ENCODE results near the gene MCRIP2. TPM values are rescaled to one million over a fixed set of nuclear protein-coding genes. Genes with fewer than 3 reads are reported as not detected.

Gene MCRIP2
- total and polyA plus RNA-seq, 9 of the 15 experiments (the other 6 are each of a cell fraction or from before 2014, with no cell fraction given) = 0.80 to 120 (median 35.2) TPM

- TF ChIP-seq MGA (IDR thresholded peaks at IDR 0.05) (peak; percentile 63), ZNF133 (CRISPR knock-in tag; IDR thresholded peaks at IDR 0.05) (no peak), MCM5 (IDR thresholded peaks at IDR 0.05; ENCODE audit: low read depth) (no peak), EP300 (IDR thresholded peaks at IDR 0.05; ENCODE audit: low read length) (no peak; the same call in 1 of the 2 replicates), CHD4 (IDR thresholded peaks at IDR 0.05; ENCODE audit: insufficient read depth, insufficient replicate concordance, low read depth, low read length, poor library complexity, severe bottlenecking) (no peak), SMARCC2 (IDR thresholded peaks at IDR 0.05; ENCODE audit: low read depth) (no peak), EGR1 (conservative IDR thresholded peaks at IDR 0.05) (no peak), ZFP1 (CRISPR knock-in tag; IDR thresholded peaks at IDR 0.05) (no peak), RNF2 (IDR thresholded peaks at IDR 0.05) (peak; percentile 48; the same call in 1 of the 2 replicates), CTBP1 (IDR thresholded peaks at IDR 0.05; ENCODE audit: borderline replicate concordance) (0 out of 2 replicates have a peak, but pooled peaks have one; percentile 29), POU5F1 (IDR thresholded peaks at IDR 0.05; ENCODE audit: borderline replicate concordance, low read depth, low read length, partially characterized antibody) (no peak), E2F1 (CRISPR knock-in tag; IDR thresholded peaks at IDR 0.05) (no peak), ZNF717 (CRISPR knock-in tag; IDR thresholded peaks at IDR 0.05) (no peak)
These were observed 42.6 kb downstream of the MCRIP2 start, which contains the start of gene JMJD8 (continued) for GRCh38 chr16:684071-684794.
